Measurements from ENCODE around the gene IL3RA. TPM values are rescaled to one million over a fixed set of nuclear protein-coding genes. Genes with fewer than 3 reads are reported as not detected.

IL3RA gene
- total RNA-seq, 2 donors from 2014 or later, result 1.5 to 7.5 TPM

- Mint-ChIP-seq H3K27ac (no peak overlapping the region), H3K4me1 (ENCODE audit: low read depth) (no peaks in the 10 kb centered on the region), H3K36me3 (ENCODE audit: insufficient read depth in 2 of 2) (peaks cover 0 to 6% of the 10 kb centered on the region in 2 donors), H3K27me3 (ENCODE audit: low read depth) (no peaks in the 10 kb centered on the region), H3K9me3 (no peaks in the 10 kb centered on the region), H3K4me3 (no peak overlapping the region)
- no peak for ATAC-seq (replicated peaks in 1 of 2)
- no peak for DNase-seq
Measured at GRCh38 chrX:1368385-1368698, 31.8 kb downstream of the IL3RA start.

- Mint-ChIP-seq H3K27me3 (ENCODE audit: low read depth) (no peaks in the 10 kb centered on the region), H3K9me3 (no peaks in the 10 kb centered on the region), H3K27ac (peak overlapping the region; percentile 63), H3K36me3 (ENCODE audit: insufficient read depth in 2 of 2) (peaks cover 0 to 2% of the 10 kb centered on the region in 2 donors), H3K4me1 (ENCODE audit: low read depth) (no peaks in the 10 kb centered on the region), H3K4me3 (no peak overlapping the region)
- no peak for DNase-seq
- peak in 1 of 2 donors; percentile 33 for ATAC-seq (replicated peaks in 1 of 2)
Measured at GRCh38 chrX:1378306-1378759, 41.7 kb downstream of the IL3RA start.

GRCh38 chrX:1380672-1381233 is 44.2 kb downstream of the IL3RA start:
- Mint-ChIP-seq H3K27ac (no peak overlapping the region), H3K27me3 (ENCODE audit: low read depth) (no peaks in the 10 kb centered on the region), H3K4me3 (no peak overlapping the region), H3K4me1 (ENCODE audit: low read depth) (no peaks in the 10 kb centered on the region), H3K9me3 (no peaks in the 10 kb centered on the region), H3K36me3 (ENCODE audit: insufficient read depth in 2 of 2) (peaks cover 3 to 14% of the 10 kb centered on the region in 2 donors)
- DNase-seq (no peak), ATAC-seq (replicated peaks in 1 of 2) (no peak)

DNA sequence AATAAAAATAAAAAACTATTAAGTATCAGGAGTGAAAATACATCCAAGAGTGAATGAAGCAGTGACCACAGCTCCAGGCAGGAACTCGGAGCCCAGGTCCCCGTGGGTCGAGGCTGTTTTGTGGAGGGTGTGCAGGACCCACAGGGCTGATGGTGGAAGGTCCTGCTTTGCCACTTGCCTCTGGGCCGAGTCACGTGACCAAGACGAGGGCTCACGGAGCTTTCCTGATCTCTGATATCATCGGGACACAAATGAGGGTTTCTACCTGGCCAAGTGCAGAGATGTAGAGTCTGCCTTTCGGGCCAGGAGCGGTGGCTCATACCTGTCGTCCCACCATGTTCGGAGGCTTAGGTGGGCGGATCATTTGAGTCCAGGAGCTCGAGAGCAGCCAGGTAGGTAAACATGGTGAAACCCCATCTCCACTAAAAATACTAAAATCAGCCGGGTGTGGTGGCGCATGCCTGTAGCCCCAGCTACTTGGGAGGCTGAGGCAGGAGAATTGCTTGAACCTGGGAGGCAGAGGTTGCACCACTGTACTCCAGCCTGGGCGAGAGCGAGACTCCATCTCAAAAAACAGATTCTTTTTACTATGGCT is 48.2 kb downstream of the IL3RA start:
- H3K27me3 Mint-ChIP-seq (ENCODE audit: low read depth), result no peaks in the 10 kb centered on the region
- H3K36me3 Mint-ChIP-seq (ENCODE audit: insufficient read depth in 2 of 2), result peaks cover 17 to 37% of the 10 kb centered on the region in 2 donors
- H3K27ac Mint-ChIP-seq, result no peak overlapping the region
- no peaks in the 10 kb centered on the region for H3K9me3 Mint-ChIP-seq
- ATAC-seq (replicated peaks in 1 of 2), result peak in 1 of 2 donors; percentile 13
- H3K4me3 Mint-ChIP-seq, result no peak overlapping the region
- DNase-seq, result no peak
- H3K4me1 Mint-ChIP-seq (ENCODE audit: low read depth), result peaks cover 31% of the 10 kb centered on the region

DNA sequence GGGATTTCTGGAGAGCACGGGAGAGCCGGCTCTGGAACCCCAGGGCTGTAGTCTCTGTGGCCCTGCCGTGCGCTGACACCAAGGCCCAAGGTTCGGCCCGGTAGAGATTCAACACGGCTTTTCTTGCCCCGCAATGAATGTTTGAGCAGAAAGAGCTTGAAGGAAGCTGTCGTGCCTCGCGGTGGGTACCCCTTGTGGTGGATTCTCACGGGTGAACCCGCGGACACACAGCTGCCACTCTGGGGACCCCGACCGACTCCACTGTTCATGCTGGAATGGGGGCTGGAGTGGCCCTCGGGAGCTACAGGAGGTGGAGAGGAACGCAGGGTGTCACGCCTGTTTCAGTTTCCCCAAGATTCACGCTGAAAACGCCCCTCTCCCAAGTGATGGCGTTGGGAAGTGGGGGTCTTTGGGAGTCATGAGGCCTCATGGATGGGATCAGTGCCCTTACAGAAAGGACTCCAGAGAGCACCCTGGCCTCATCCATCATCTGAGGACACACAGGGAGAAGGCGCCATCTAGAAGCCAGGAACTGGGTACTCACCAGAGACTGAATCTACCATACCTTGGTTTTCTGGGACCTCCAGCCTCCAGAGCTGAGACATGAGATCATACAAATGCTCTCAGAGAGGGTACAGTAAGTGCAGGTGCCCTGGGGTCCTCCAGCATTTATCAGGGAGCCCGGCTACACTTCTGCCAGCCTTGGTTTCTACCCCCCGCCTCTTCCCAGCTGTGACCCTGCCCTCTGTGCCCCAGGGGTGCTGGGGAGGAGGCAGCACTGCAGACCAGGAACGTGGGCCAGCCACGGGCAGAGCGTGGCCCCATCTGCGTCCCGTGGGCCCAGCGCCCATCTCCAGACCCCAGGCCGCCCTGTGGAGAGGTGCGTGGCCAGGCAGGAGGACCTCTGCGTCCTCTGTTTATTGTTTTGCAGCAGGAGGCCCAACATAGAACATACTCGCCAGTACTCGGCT is 49.0 kb downstream of the IL3RA start:
- Mint-ChIP-seq H3K9me3 (no peaks in the 10 kb centered on the region), H3K4me1 (ENCODE audit: low read depth) (peaks cover 37% of the 10 kb centered on the region), H3K36me3 (ENCODE audit: insufficient read depth in 2 of 2) (peaks cover 17 to 37% of the 10 kb centered on the region in 2 donors), H3K4me3 (no peak overlapping the region), H3K27me3 (ENCODE audit: low read depth) (no peaks in the 10 kb centered on the region), H3K27ac (no peak overlapping the region)
- ATAC-seq (replicated peaks in 1 of 2) (peak in 1 of 2 donors; percentile 13), DNase-seq (no peak)

- Mint-ChIP-seq H3K9me3 (no peaks in the 10 kb centered on the region), H3K4me1 (ENCODE audit: low read depth) (peaks cover 44% of the 10 kb centered on the region), H3K27ac (peak overlapping the region; percentile 28), H3K36me3 (ENCODE audit: insufficient read depth in 2 of 2) (peaks cover 17 to 41% of the 10 kb centered on the region in 2 donors), H3K27me3 (ENCODE audit: low read depth) (no peaks in the 10 kb centered on the region), H3K4me3 (no peak overlapping the region)
- DNase-seq (no peak), ATAC-seq (replicated peaks in 1 of 2) (no peak)
Measured at GRCh38 chrX:1386338-1387127, 49.9 kb downstream of the IL3RA start.

DNA sequence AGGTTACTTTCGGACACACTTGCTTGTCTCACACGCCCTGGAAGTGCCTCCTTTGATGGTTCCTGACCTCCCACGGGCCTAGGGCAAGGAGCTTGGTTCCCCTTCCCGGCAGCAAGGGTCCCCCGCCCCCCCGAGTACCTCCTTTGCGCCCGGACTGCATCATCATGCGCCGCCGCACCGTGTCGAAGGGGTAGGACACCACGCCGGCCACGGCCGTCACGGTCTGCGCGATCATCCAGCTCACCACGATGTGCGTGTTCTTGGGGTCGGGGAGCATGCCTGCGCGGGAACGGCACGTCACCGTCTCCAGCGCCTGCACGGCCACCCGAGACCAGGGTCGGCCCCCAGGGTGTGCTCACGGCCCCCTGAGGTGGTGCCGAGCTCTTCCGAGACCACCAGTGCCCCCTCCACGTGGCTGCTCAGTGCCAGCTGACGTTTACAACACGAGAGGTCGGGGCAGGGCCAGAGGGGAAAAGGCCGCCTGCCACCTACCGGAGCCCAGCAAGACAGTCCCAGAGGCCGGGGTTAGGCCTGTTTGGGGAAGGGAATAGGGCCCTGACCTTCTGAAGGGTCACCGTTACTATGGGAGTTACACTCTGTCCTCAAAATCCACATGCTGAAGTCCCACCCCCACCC is 50.7 kb downstream of the IL3RA start:
- Mint-ChIP-seq H3K36me3 (ENCODE audit: insufficient read depth in 2 of 2) (peaks cover 17 to 41% of the 10 kb centered on the region in 2 donors), H3K9me3 (no peaks in the 10 kb centered on the region), H3K4me3 (no peak overlapping the region), H3K27me3 (ENCODE audit: low read depth) (no peaks in the 10 kb centered on the region), H3K4me1 (ENCODE audit: low read depth) (peaks cover 44% of the 10 kb centered on the region), H3K27ac (no peak overlapping the region)
- no peak for ATAC-seq (replicated peaks in 1 of 2)
- DNase-seq, result no peak

DNA sequence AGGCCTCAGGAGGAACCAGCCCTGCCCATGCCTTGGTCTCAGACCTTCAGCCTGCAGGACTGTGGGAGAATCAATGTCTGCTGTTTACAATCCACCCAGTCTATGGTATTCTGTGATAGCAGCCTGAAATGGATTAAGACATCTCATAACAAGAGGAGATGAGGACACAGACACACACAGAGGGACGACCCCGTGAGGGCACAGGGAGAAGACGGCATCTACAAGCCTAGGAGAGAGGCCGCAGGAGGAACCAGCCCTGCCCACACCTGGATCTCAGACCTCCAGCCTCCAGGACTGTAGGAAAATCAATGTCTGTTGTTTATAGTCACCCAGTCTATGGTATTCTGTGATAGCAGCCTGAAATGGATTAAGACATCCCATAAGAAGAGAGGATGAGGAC is 52.1 kb downstream of the IL3RA start:
- DNase-seq (no peak), ATAC-seq (replicated peaks in 1 of 2) (no peak)
- peaks cover 20 to 43% of the 10 kb centered on the region in 2 donors for H3K36me3 Mint-ChIP-seq (ENCODE audit: insufficient read depth in 2 of 2)
- peaks cover 51% of the 10 kb centered on the region for H3K4me1 Mint-ChIP-seq (ENCODE audit: low read depth)
- peak overlapping the region; percentile 42 to 52 for H3K4me3 Mint-ChIP-seq
- no peaks in the 10 kb centered on the region for H3K9me3 Mint-ChIP-seq
- H3K27me3 Mint-ChIP-seq (ENCODE audit: low read depth), result no peaks in the 10 kb centered on the region
- peak overlapping the region; percentile 87 for H3K27ac Mint-ChIP-seq

DNA sequence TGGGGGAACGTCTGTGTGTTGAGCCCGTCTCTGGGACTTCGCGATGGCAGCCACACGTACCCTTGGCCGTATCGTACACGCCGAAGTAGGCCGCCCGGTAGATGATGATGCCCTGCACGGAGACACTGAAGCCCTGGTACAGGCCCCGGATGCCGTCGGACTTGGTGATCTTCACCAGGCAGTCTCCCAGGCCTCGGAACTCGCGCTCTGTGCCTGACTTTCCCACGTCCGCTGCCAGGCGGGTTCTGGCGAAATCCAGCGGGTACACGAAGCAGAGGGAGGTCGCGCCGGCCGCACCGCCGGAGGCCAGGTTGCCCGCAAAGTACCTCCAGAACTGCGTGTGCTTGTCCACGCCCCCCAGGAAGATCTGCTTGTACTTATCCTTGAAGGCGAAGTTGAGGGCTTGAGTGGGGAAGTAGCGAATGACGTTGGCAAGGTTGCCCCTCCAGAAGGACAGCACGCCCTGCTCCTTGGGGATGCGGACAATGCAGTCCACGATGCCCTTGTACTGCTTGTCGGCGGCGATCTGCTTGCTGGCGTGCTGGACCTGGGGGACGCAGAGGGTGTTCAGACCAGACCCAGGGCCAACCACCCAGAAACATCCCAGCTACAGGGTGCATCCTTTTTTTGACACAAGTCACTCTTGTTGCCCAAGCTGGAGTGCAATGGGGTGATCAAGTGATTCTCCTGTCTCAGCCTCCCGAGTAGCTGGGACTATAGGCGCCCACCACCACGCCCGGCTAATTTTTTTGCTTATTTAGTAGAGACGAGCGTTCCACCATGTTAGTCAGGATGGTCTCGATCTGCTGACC is 52.8 kb downstream of the IL3RA start:
- Mint-ChIP-seq H3K27me3 (ENCODE audit: low read depth) (no peaks in the 10 kb centered on the region), H3K36me3 (ENCODE audit: insufficient read depth in 2 of 2) (peaks cover 20 to 45% of the 10 kb centered on the region in 2 donors), H3K4me3 (peak overlapping the region; percentile 52 to 61), H3K4me1 (ENCODE audit: low read depth) (peaks cover 59% of the 10 kb centered on the region), H3K9me3 (no peaks in the 10 kb centered on the region), H3K27ac (peak overlapping the region; percentile 60)
- no peak for DNase-seq
- ATAC-seq (replicated peaks in 1 of 2), result no peak

DNA sequence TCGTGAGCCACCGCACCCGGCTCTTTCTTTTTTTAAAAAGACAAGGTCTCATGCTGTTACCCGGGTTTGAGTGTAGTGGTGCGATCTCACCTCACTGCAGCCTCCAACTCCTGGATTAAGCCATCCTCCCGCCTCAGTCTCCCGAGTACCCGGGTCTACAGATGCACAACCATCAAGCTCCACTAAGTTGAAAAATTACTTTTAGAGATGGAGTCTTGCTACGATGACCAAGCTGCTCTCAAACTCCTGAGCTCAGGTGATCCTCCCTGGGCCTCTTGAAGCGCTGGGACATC is 53.4 kb downstream of the IL3RA start:
- H3K27me3 Mint-ChIP-seq (ENCODE audit: low read depth), result no peaks in the 10 kb centered on the region
- ATAC-seq (replicated peaks in 1 of 2) (no peak), DNase-seq (no peak)
- peak overlapping the region; percentile 50 to 61 for H3K4me3 Mint-ChIP-seq
- no peak overlapping the region for H3K27ac Mint-ChIP-seq
- H3K36me3 Mint-ChIP-seq (ENCODE audit: insufficient read depth in 2 of 2), result peaks cover 17 to 40% of the 10 kb centered on the region in 2 donors
- H3K9me3 Mint-ChIP-seq, result no peaks in the 10 kb centered on the region
- peaks cover 62% of the 10 kb centered on the region for H3K4me1 Mint-ChIP-seq (ENCODE audit: low read depth)

DNA sequence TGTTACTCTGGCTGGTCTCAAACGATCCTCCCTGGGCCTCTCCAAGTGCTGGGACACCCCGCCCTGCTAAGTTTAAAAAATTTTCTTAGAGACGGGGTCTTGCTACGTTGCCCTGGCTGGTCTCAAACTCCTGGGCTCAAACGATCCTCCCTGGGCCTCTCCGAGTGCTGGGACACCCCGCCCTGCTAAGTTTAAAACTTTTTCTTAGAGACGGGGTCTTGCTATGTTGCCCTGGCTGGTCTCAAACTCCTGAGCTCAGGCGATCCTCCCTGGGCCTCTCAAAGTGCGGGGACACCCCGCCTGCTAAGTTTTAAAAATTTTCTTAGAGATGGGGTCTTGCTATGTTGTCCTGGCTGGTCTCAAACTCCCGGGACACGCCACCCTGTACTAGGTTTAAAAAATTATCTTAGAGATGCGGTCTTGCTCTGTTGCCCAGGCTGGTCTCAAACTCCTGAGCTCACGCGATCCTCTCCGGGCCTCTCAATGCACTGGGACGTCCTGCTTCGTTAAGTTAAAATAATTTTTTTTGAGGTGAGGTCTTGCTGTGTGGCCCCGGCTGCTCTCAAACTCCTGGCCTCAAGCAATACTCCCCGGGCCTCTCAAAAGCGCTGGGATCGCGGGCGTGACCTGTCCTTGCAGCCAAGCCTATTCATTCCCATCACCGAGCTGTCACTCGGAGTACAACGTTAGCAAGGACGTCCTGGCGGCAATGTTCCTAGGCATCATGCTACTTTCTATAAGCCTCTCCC is 54.2 kb downstream of the IL3RA start:
- Mint-ChIP-seq H3K4me1 (ENCODE audit: low read depth) (peaks cover 70% of the 10 kb centered on the region), H3K4me3 (peak overlapping the region; percentile 90 to 96)
- DNase-seq, result no peak

More for the DNA sequence above, 54.2 kb downstream of the IL3RA start:
- Mint-ChIP-seq H3K27me3 (ENCODE audit: low read depth) (no peaks in the 10 kb centered on the region), H3K27ac (peak overlapping the region; percentile 84), H3K36me3 (ENCODE audit: insufficient read depth in 2 of 2) (peaks cover 23 to 39% of the 10 kb centered on the region in 2 donors), H3K9me3 (no peaks in the 10 kb centered on the region)
- ATAC-seq (replicated peaks in 1 of 2), result no peak

Measured in activated T-cell treated with anti-CD3 and anti-CD28 coated beads, Interleukin-2, amount 50 U/mL, for 72 hours (primary cell).